Activated T-cell treated with anti-CD3 and anti-CD28 coated beads, Interleukin-2, amount 50 U/mL, for 48 hours (primary cell): ENCODE measurements around the gene CDH13.

ENCODE experiments used
- DNase-seq, 2 experiments: peaks; one replicate each; pipeline ENCODE4 v3.0.0-alpha.2; 2020

The CDH13 gene

GRCh38 chr16:82653550-82654511 lies 27.1 kb downstream of the CDH13 start:
- peak; percentile 51 to 52 for DNase-seq

GRCh38 chr16:82655072-82655714 lies 28.4 kb downstream of the CDH13 start:
- peak; percentile 60 to 70 for DNase-seq

- no peak for DNase-seq
Observed at GRCh38 chr16:82655720-82656490, 29.1 kb downstream of the CDH13 start.

- DNase-seq: no peak
Observed at GRCh38 chr16:82657239-82657638, 30.5 kb downstream of the CDH13 start.

- no peak for DNase-seq
Observed at GRCh38 chr16:82657786-82658185, 31.0 kb downstream of the CDH13 start.

GRCh38 chr16:82658796-82659195 lies 32.0 kb downstream of the CDH13 start:
- DNase-seq: no peak

- DNase-seq: peak; percentile 36 to 44
Observed at GRCh38 chr16:82660075-82660645, 33.4 kb downstream of the CDH13 start.

GRCh38 chr16:82660966-82661365 lies 34.2 kb downstream of the CDH13 start:
- DNase-seq: no peak

- DNase-seq: no peak
Observed at GRCh38 chr16:82664181-82664580, 37.4 kb downstream of the CDH13 start.

GRCh38 chr16:82665025-82665424 lies 38.3 kb downstream of the CDH13 start:
- DNase-seq: no peak

GRCh38 chr16:82667437-82667836 lies 40.7 kb downstream of the CDH13 start:
- no peak for DNase-seq

GRCh38 chr16:82668094-82668493 lies 41.3 kb downstream of the CDH13 start:
- DNase-seq: no peak

GRCh38 chr16:82671741-82672140 lies 45.0 kb downstream of the CDH13 start:
- peak; percentile 32 to 47 for DNase-seq

GRCh38 chr16:82672676-82673075 lies 45.9 kb downstream of the CDH13 start:
- no peak for DNase-seq

GRCh38 chr16:82675300-82675699 lies 48.5 kb downstream of the CDH13 start:
- no peak for DNase-seq

- DNase-seq: no peak
Observed at GRCh38 chr16:82681592-82681991, 54.8 kb downstream of the CDH13 start.

GRCh38 chr16:82682767-82683166 lies 56.0 kb downstream of the CDH13 start:
- no peak for DNase-seq

- no peak for DNase-seq
Observed at GRCh38 chr16:82684256-82684655, 57.5 kb downstream of the CDH13 start.

GRCh38 chr16:82685526-82685925 lies 58.8 kb downstream of the CDH13 start:
- DNase-seq: no peak

GRCh38 chr16:82694239-82694874 lies 67.6 kb downstream of the CDH13 start:
- no peak for DNase-seq

GRCh38 chr16:82695806-82696205 lies 69.0 kb downstream of the CDH13 start:
- DNase-seq: no peak

GRCh38 chr16:82699260-82699659 lies 72.5 kb downstream of the CDH13 start:
- DNase-seq: no peak
